Thoracic aorta (tissue), 2 donors: ENCODE results near the gene SETBP1. TPM values are rescaled to one million over a fixed set of nuclear protein-coding genes. Genes with fewer than 3 reads are reported as not detected.

Experiments
- ATAC-seq: fragments of 150-250 bp; one replicate; pipeline ENCODE4 v1.8.0; 2017; ENCODE audit warnings: low read depth; ENCODE audit not compliant: insufficient number of reproducible peaks, low FRiP score
- DNase-seq: peaks from one replicate; pipeline ENCODE4 v3.0.0-alpha.2; 2020; ENCODE audit warnings: low spot score
- H3K27ac ChIP-seq, 2 donors: fragments of 200-600 bp; sonication (generic); 1 replicate in 1 of 2; 2 replicates in 1 of 2; pipeline ENCODE4 v1.5.1; 2016; ENCODE audit warnings: mild to moderate bottlenecking in 2 of 2, moderate library complexity in 2 of 2
- H3K27me3 ChIP-seq: fragments of 200-600 bp; sonication (generic); replicated peaks from 2 replicates; pipeline ENCODE4 v1.6.0; 2016; ENCODE audit warnings: mild to moderate bottlenecking; ENCODE audit not compliant: insufficient read depth
- H3K36me3 ChIP-seq: fragments of 200-600 bp; sonication (generic); one replicate; pipeline ENCODE4 v1.5.1; 2016
- H3K4me1 ChIP-seq, 2 donors: fragments of 200-600 bp; sonication (generic); 1 replicate in 1 of 2; 2 replicates in 1 of 2; pipeline versions ENCODE4 v1.5.1 to v1.6.0; 2016; ENCODE audit warnings: low read depth in 2 of 2, mild to moderate bottlenecking in 1 of 2; ENCODE audit not compliant: control insufficient read depth in 1 of 2
- H3K4me3 ChIP-seq: fragments of 200-600 bp; sonication (generic); 2 replicates; pipeline ENCODE4 v1.5.1; 2016; ENCODE audit warnings: mild to moderate bottlenecking
- H3K9me3 ChIP-seq: fragments of 200-600 bp; sonication (generic); 2 replicates; pipeline ENCODE4 v1.5.1; 2016
- total RNA-seq, 2 donors: library from RNA; depleted of rRNA; stranded (reverse); fragments of >200 nt; gene quantifications; one replicate each; pipeline versions ENCODE4 v1.1.0 to v1.2.3, GENCODE V29; 2016
- TF ChIP-seq, protein P1 (sequence below): fragments of 200-600 bp; sonication (generic); IDR thresholded peaks from one replicate; pipeline ENCODE4 v1.5.1; 2019; ENCODE audit warnings: antibody characterized with exemption

Gene SETBP1
- total RNA-seq, 2 donors from 2014 or later = 39.3 to 50.2 TPM

DNA sequence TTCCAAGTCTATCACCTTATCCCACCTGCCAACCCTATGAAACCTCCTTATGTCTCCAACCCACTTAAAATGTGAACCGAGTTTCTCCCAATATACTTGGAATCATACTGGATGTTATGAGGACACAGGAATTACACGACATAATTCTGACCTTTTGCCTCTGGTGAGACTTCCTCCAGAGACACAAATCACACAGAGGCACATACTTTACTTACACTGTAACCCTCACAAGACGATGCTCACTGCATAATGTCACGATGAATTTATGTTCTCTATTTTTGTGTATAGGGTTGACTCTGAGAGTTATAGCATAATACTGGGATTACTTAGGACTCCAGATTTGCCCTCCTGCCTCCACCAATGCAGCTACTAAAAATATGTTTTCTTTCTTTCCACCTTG is 28.0 kb upstream of the SETBP1 start:
- Histone ChIP-seq H3K27ac (no peak overlapping the region), H3K27me3 (no peaks in the 10 kb centered on the region)
- ATAC-seq = no peak

DNA sequence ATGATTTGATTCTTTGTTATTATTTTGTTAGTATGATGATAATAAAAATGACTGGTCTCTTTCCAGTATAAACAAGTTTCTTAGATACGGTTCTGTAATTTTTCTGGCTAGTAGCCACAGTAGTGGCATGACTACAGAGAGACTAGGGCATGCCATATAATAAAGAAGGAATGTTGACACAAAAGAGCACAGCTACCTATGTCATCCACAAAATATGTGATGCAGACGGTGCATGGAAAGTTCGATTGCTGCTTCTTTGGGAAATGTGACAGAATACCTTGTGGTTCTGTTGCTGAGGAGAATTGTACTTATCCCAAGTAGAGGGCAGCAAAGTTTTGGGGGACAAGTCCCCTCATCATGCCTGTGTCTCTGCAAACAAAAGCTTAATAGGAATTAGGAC is 26.1 kb upstream of the SETBP1 start:
- no peaks in the 10 kb centered on the region for H3K36me3 ChIP-seq
- H3K27me3 ChIP-seq = no peaks in the 10 kb centered on the region
- DNase-seq = no peak
- no peak overlapping the region for H3K27ac ChIP-seq
- H3K4me1 ChIP-seq = peaks cover 9 to 22% of the 10 kb centered on the region in 2 donors
- TF ChIP-seq, protein P1, sequence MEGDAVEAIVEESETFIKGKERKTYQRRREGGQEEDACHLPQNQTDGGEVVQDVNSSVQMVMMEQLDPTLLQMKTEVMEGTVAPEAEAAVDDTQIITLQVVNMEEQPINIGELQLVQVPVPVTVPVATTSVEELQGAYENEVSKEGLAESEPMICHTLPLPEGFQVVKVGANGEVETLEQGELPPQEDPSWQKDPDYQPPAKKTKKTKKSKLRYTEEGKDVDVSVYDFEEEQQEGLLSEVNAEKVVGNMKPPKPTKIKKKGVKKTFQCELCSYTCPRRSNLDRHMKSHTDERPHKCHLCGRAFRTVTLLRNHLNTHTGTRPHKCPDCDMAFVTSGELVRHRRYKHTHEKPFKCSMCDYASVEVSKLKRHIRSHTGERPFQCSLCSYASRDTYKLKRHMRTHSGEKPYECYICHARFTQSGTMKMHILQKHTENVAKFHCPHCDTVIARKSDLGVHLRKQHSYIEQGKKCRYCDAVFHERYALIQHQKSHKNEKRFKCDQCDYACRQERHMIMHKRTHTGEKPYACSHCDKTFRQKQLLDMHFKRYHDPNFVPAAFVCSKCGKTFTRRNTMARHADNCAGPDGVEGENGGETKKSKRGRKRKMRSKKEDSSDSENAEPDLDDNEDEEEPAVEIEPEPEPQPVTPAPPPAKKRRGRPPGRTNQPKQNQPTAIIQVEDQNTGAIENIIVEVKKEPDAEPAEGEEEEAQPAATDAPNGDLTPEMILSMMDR = no peak
- ATAC-seq = no peak
- H3K4me3 ChIP-seq = no peak overlapping the region
- H3K9me3 ChIP-seq = no peaks in the 10 kb centered on the region

More for the DNA sequence above, 28.0 kb upstream of the SETBP1 start:
- Histone ChIP-seq H3K36me3 (no peaks in the 10 kb centered on the region), H3K4me3 (no peak overlapping the region), H3K4me1 (peaks cover 9 to 22% of the 10 kb centered on the region in 2 donors), H3K9me3 (no peaks in the 10 kb centered on the region)
- no peak for DNase-seq
- TF ChIP-seq, protein P1 = no peak

DNA sequence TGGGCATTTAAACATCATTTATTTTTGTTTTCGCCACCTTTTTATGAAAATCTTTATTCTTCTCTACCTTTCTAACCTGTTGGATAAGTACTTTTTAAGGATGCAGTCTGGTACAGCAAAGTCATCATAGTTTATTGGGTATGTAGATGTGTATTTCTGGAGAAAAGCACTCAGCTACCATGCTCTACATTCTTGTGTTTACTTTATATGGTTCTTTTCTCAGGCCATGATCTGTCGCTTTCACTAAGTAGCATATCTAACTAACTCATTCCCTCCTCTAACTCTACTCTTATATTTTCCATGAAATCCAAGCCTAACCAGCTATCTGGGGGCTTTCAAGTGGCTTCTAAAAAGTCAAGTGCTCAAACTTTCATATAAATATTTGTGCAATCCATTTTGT is 25.3 kb upstream of the SETBP1 start:
- Histone ChIP-seq H3K27ac (no peak overlapping the region), H3K27me3 (no peaks in the 10 kb centered on the region), H3K36me3 (no peaks in the 10 kb centered on the region), H3K4me1 (peaks cover 9 to 25% of the 10 kb centered on the region in 2 donors), H3K9me3 (no peaks in the 10 kb centered on the region), H3K4me3 (no peak overlapping the region)
- TF ChIP-seq, protein P1 = no peak
- ATAC-seq (no peak), DNase-seq (no peak)

DNA sequence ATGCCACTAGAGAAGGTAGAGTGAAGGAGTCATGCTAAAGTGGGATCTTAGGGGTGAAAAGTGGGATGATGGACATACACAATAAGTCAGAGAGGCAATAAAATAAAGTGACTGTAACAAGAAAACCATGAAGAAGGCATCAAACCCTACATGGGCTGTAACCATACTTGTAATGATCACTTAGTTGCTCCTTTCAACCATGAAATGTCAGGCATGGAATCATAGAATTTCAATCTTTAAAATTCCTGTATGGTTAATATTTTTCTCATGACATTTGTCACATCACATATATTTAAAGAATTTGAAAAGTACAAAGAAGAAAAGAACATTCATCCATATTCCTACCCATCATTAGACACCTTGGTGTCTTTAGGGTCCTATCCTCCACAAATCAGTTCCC is 20.9 kb upstream of the SETBP1 start:
- TF ChIP-seq, protein P1 = no peak
- no peak overlapping the region for H3K27ac ChIP-seq
- H3K4me3 ChIP-seq = no peak overlapping the region
- peaks cover 2 to 8% of the 10 kb centered on the region in 2 donors for H3K4me1 ChIP-seq
- no peaks in the 10 kb centered on the region for H3K36me3 ChIP-seq
- H3K9me3 ChIP-seq = no peaks in the 10 kb centered on the region
- DNase-seq (no peak), ATAC-seq (no peak)
- no peaks in the 10 kb centered on the region for H3K27me3 ChIP-seq

DNA sequence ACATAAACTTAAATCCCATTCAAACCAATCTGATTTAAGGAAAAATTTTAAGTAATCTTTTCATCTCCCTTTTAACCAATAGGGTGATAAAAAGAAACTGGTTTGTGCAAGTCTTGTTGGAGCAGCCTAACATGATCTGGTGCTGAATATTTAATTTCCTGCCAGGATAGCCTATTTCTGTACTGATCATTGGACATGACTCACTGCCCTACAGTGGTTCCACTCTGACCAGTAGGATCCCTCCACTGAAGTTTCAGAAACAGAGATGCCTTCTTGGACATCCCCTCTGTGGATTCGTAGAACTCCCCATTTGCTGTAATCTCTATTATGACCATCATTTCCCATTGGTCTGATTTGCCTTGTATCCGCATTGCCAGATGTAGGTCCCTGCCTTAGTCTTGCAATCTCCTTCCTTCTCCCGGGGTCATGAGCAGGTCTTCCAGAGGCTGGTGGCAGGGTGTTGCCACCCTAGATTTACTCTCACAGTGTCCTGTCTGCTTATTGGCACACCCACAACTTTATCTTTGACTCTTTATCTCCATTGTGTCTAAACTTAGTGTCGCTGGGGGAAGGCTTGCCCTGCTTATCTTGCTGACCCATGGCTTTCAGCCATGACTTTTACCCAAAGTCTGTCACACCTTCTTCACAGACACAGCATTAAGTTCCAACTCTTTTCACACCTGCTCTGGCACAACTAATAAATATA is 12.3 kb upstream of the SETBP1 start:
- H3K4me3 ChIP-seq = no peak overlapping the region
- TF ChIP-seq, protein P1 = no peak
- H3K27me3 ChIP-seq = no peaks in the 10 kb centered on the region
- DNase-seq = no peak
- no peaks in the 10 kb centered on the region for H3K4me1 ChIP-seq
- no peak overlapping the region for H3K27ac ChIP-seq
- ATAC-seq = no peak
- no peaks in the 10 kb centered on the region for H3K9me3 ChIP-seq
- H3K36me3 ChIP-seq = no peaks in the 10 kb centered on the region
